Measurements from ENCODE around the gene DISP2. TPM values are rescaled to one million over a fixed set of nuclear protein-coding genes. Genes with fewer than 3 reads are reported as not detected.

DISP2 gene
- total RNA-seq, 1 experiment from 2014 or later: 10.0 TPM

- DNase-seq (ENCODE audit: low read depth, low spot score) (no peak), ATAC-seq (no peak)
- BruUV-seq (replicated peaks): no TSS peak
- H3K27ac ChIP-seq (ENCODE audit: low read length): no peak overlapping the region
- H3K9me3 ChIP-seq (ENCODE audit: control insufficient read depth, insufficient read depth, low read depth, low read length): no peaks in the 10 kb centered on the region
- H3K27me3 ChIP-seq (ENCODE audit: control insufficient read depth, insufficient read depth, low read length): no peaks in the 10 kb centered on the region
- H3K4me1 ChIP-seq (ENCODE audit: control insufficient read depth, insufficient read depth, low read length): no peaks in the 10 kb centered on the region
- CTCF ChIA-PET: no interaction called here
- no peak overlapping the region for H3K4me3 ChIP-seq (ENCODE audit: low read depth in 2 of 2, low read length in 2 of 2)
- intact Hi-C loops (cut with micrococcal nuclease; ENCODE audit: unreplicated experiment) (no loop called here), in situ Hi-C loops (cut with HindIII; ENCODE audit: low pct_unique_long_range_greater_than_20kb, low sequenced_read_pairs) (no loop called here)
- POLR2A ChIA-PET: no interaction called here
- H3K36me3 ChIP-seq (ENCODE audit: control insufficient read depth, insufficient read depth, low read length): peaks cover 15% of the 10 kb centered on the region
- TF ChIP-seq POLR2AphosphoS5 (IDR thresholded peaks at IDR 0.05; ENCODE audit: low read depth, low read length): no peak
- TF ChIP-seq CTCF (IDR thresholded peaks at IDR 0.05): no peak
- TF ChIP-seq, protein P1, sequence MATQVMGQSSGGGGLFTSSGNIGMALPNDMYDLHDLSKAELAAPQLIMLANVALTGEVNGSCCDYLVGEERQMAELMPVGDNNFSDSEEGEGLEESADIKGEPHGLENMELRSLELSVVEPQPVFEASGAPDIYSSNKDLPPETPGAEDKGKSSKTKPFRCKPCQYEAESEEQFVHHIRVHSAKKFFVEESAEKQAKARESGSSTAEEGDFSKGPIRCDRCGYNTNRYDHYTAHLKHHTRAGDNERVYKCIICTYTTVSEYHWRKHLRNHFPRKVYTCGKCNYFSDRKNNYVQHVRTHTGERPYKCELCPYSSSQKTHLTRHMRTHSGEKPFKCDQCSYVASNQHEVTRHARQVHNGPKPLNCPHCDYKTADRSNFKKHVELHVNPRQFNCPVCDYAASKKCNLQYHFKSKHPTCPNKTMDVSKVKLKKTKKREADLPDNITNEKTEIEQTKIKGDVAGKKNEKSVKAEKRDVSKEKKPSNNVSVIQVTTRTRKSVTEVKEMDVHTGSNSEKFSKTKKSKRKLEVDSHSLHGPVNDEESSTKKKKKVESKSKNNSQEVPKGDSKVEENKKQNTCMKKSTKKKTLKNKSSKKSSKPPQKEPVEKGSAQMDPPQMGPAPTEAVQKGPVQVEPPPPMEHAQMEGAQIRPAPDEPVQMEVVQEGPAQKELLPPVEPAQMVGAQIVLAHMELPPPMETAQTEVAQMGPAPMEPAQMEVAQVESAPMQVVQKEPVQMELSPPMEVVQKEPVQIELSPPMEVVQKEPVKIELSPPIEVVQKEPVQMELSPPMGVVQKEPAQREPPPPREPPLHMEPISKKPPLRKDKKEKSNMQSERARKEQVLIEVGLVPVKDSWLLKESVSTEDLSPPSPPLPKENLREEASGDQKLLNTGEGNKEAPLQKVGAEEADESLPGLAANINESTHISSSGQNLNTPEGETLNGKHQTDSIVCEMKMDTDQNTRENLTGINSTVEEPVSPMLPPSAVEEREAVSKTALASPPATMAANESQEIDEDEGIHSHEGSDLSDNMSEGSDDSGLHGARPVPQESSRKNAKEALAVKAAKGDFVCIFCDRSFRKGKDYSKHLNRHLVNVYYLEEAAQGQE (IDR thresholded peaks at IDR 0.05; ENCODE audit: insufficient read depth in 1 of 2, low read depth in 2 of 2, low read length in 1 of 2): no peak
- TF ChIP-seq TCF7L2 (IDR thresholded peaks at IDR 0.05; ENCODE audit: low read depth, low read length): no peak
- no peak for TF ChIP-seq SIN3A (IDR thresholded peaks at IDR 0.05; ENCODE audit: borderline replicate concordance, insufficient read depth, low read depth, low read length)
Observed at GRCh38 chr15:40409366-40409765, 51.3 kb downstream of the DISP2 start.

DNA sequence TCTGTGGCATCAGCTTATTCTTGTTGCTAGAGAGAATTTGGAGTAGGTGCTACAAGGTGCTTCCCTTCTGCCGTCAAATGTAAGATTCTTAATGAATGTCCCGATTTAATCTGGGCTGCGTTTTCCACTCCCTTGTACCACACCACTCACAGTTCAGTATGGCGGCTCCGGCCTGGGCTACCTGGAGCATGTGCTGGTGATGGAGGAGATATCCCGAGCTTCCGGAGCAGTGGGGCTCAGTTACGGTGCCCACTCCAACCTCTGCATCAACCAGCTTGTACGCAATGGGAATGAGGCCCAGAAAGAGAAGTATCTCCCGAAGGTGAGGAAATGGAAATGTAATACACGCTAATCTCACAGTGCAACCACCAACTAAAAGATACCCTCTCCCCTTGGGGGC lies 52.5 kb downstream of the DISP2 start:
- H3K9me3 ChIP-seq (ENCODE audit: control insufficient read depth, insufficient read depth, low read depth, low read length): no peaks in the 10 kb centered on the region
- DNase-seq (ENCODE audit: low read depth, low spot score) (no peak), ATAC-seq (no peak)
- H3K27ac ChIP-seq (ENCODE audit: low read length): no peak overlapping the region
- in situ Hi-C loops (cut with HindIII; ENCODE audit: low pct_unique_long_range_greater_than_20kb, low sequenced_read_pairs) (no loop called here), intact Hi-C loops (cut with micrococcal nuclease; ENCODE audit: unreplicated experiment) (no loop called here)
- TF ChIP-seq, protein P1 (IDR thresholded peaks at IDR 0.05; ENCODE audit: insufficient read depth in 1 of 2, low read depth in 2 of 2, low read length in 1 of 2): no peak
- TF ChIP-seq SIN3A (IDR thresholded peaks at IDR 0.05; ENCODE audit: borderline replicate concordance, insufficient read depth, low read depth, low read length): no peak
- no peak for TF ChIP-seq TCF7L2 (IDR thresholded peaks at IDR 0.05; ENCODE audit: low read depth, low read length)
- no peak for TF ChIP-seq POLR2AphosphoS5 (IDR thresholded peaks at IDR 0.05; ENCODE audit: low read depth, low read length)
- no peak for TF ChIP-seq CTCF (IDR thresholded peaks at IDR 0.05)
- ChIA-PET POLR2A (no interaction called here), CTCF (no interaction called here)
- peaks cover 15% of the 10 kb centered on the region for H3K36me3 ChIP-seq (ENCODE audit: control insufficient read depth, insufficient read depth, low read length)
- BruUV-seq (replicated peaks): no TSS peak
- H3K4me3 ChIP-seq (ENCODE audit: low read depth in 2 of 2, low read length in 2 of 2): no peak overlapping the region
- no peaks in the 10 kb centered on the region for H3K27me3 ChIP-seq (ENCODE audit: control insufficient read depth, insufficient read depth, low read length)
- no peaks in the 10 kb centered on the region for H3K4me1 ChIP-seq (ENCODE audit: control insufficient read depth, insufficient read depth, low read length)

Measured in Panc1 (cell line).